A204.1 (cell line): ENCODE measurements around the gene TRABD2B.

Source experiments
- FAIRE-seq: peaks from 2 replicates; lab custom pipeline; 2012; peaks lifted over from hg19 to GRCh38; lab: Jason Lieb, UNC

The TRABD2B gene

GRCh38 chr1:47755101-47755990 is 241.8 kb downstream of the TRABD2B start:
- FAIRE-seq, result no peak

GRCh38 chr1:47754221-47754620 is 243.0 kb downstream of the TRABD2B start:
- no peak for FAIRE-seq

- FAIRE-seq, result no peak
Measured at GRCh38 chr1:47753808-47754207, 243.4 kb downstream of the TRABD2B start.

GRCh38 chr1:47752559-47752958 is 244.6 kb downstream of the TRABD2B start:
- FAIRE-seq, result no peak

GRCh38 chr1:47751996-47752451 is 245.2 kb downstream of the TRABD2B start:
- no peak for FAIRE-seq

- no peak for FAIRE-seq
Measured at GRCh38 chr1:47751193-47751592, 246.0 kb downstream of the TRABD2B start.

- no peak for FAIRE-seq
Measured at GRCh38 chr1:47745715-47746609, 251.2 kb downstream of the TRABD2B start.

GRCh38 chr1:47742890-47743760 is 254.1 kb downstream of the TRABD2B start:
- FAIRE-seq, result no peak

- FAIRE-seq, result no peak
Measured at GRCh38 chr1:47738560-47739182, 258.5 kb downstream of the TRABD2B start.

- no peak for FAIRE-seq
Measured at GRCh38 chr1:47732489-47732888, 264.7 kb downstream of the TRABD2B start.

GRCh38 chr1:47731730-47732129 is 265.5 kb downstream of the TRABD2B start:
- no peak for FAIRE-seq

- FAIRE-seq, result no peak
Measured at GRCh38 chr1:47729685-47730084, 267.5 kb downstream of the TRABD2B start.

GRCh38 chr1:47727697-47728085 is 269.5 kb downstream of the TRABD2B start:
- no peak for FAIRE-seq

GRCh38 chr1:47727051-47727696 is 270.0 kb downstream of the TRABD2B start:
- FAIRE-seq, result no peak

GRCh38 chr1:47725992-47726855 is 271.0 kb downstream of the TRABD2B start:
- FAIRE-seq, result peak; percentile 85

- no peak for FAIRE-seq
Measured at GRCh38 chr1:47725511-47725991, 271.6 kb downstream of the TRABD2B start.

- no peak for FAIRE-seq
Measured at GRCh38 chr1:47725000-47725473, 272.1 kb downstream of the TRABD2B start.

GRCh38 chr1:47724432-47724999 is 272.7 kb downstream of the TRABD2B start:
- no peak for FAIRE-seq

GRCh38 chr1:47722909-47723580 is 274.1 kb downstream of the TRABD2B start:
- FAIRE-seq, result no peak
